Posterior vena cava (tissue), 2 donors: ENCODE data around the gene SLC48A1. TPM values are rescaled to one million over a fixed set of nuclear protein-coding genes. Genes with fewer than 3 reads are reported as not detected.

ENCODE experiments used
- DNase-seq: peaks from one replicate; pipeline ENCODE4 v3.0.0-alpha.2; 2020; ENCODE audit warnings: low spot score
- intact Hi-C, 2 donors: fragments of 100-400 bp; cut with DNase I; formaldehyde crosslinking; loops; one replicate each; pipeline versions ENCODE4 v1.14.1 to v1.14.2; 2022 to 2023
- total RNA-seq, 2 donors: library from RNA; stranded (reverse); fragmentation: NEBNext Ultra II Directional; extraction: Animal tissue kit (Norgen Biotek cat#: 25700); gene quantifications; one replicate each; pipeline ENCODE4 v1.2.1, GENCODE V29; 2021
- donor health status: DM: yes; HTN: yes; CAD: no.
- donor health status: DM: yes; HTN: yes; CAD: no.

Gene SLC48A1
- total RNA-seq, 2 donors from 2014 or later: 28.5 to 33.8 TPM

DNA sequence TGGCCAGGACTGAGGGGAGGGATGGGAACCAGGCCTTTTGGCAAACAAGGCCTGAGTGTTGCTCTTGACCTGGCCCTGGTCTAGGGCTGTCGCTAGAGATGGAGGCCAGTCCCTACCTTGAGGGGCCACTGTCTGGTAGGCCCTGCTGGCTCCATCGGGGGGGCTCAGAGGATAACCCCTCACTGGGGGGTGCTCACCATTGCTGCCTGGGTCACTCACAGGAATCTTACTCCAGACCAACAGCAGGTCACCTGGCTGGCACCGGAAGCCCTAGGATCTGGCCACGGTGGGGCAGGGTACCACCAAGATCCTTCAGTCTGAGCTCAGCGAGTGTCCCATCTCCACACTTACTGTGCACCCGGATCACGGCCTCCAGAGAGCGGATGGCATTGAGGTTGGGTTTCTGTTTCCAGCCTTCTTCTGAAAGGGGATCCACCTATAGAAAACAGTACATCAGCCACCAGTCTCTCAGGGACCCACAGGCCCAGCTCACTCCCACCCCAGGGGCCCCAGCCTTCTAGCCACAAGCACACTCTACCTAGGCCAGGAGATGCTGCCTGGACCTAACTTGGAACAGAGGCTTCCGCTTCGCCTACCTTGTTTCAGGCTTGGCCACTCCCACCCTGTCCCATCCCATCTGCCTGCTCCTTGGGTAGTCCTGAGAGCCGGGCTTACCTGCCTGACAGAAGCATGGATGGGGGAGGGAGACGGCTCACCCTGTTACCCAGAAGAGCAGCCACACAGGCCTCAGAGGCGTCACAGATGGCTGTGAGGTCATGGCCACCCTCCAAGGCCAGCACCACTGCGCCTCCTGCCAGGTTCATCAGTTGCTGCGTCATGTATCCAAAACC is 12.2 kb downstream of the SLC48A1 start:
- DNase-seq: peak; percentile 83
- intact Hi-C loops: loop anchor here in 1 of 2 donors (10.0 kb wide), 1 partner anchor 50 kb away; no protein-coding TSS in a partner anchor

DNA sequence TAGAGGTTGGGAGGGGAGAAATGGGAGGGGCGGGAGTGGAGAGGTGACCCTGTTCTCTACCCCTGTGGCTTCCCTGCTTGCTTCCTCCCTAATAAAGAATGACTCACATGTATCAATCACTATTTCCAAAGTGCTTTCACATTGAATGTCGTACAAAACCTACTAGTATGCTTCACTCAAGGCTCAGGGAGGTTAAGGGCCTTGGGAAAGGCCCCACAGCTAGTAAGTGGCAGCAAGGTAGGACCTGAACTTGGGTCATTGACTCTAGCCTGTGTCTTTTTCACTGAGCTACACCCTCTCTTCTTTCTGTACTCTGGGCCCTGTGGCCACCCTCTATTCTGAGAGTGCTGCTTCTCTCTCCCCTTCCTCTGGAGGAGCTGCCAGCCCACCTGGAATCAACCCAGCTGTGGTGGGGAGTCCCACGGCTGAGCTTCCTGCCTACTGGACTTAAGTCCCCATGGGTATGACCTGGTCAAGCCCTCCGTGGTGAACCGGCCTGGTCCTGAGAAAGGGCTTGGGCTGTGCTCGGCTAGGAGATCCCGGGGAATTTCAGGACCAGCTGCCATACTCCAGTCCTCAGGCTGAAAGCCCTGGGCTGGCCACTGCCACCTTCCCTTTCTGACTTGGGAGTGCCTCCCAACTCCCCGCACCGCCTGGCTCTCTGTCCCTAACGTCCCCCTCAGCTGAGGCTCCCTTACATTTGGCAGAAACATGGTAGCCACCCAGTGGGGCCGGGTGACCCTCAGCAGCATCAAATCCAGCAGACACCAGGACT is 13.0 kb downstream of the SLC48A1 start:
- peak; percentile 75 for DNase-seq
- intact Hi-C loops: loop anchor here in 1 of 2 donors (10.0 kb wide), 1 partner anchor 49 kb away; no protein-coding TSS in a partner anchor

- peak; percentile 76 for DNase-seq
- intact Hi-C loops: loop anchor here in 1 of 2 donors (10.0 kb wide), 1 partner anchor 48 kb away; no protein-coding TSS in a partner anchor
Measured at GRCh38 chr12:47786662-47787280, 13.7 kb downstream of the SLC48A1 start.

- intact Hi-C loops: loop anchor here in 1 of 2 donors (10.0 kb wide), 1 partner anchor 47 kb away; no protein-coding TSS in a partner anchor
- no peak for DNase-seq
Measured at GRCh38 chr12:47787596-47788319, 14.7 kb downstream of the SLC48A1 start.

- no peak for DNase-seq
- intact Hi-C loops: loop anchor here in 1 of 2 donors (10.0 kb wide), 1 partner anchor 46 kb away; no protein-coding TSS in a partner anchor
Measured at GRCh38 chr12:47789141-47789540, 16.1 kb downstream of the SLC48A1 start.

GRCh38 chr12:47789712-47790489 is 16.9 kb downstream of the SLC48A1 start:
- DNase-seq: no peak
- intact Hi-C loops: loop anchor here in 1 of 2 donors (10.0 kb wide), 1 partner anchor 45 kb away; no protein-coding TSS in a partner anchor

- intact Hi-C loops: no loop called here
- DNase-seq: peak; percentile 73
Measured at GRCh38 chr12:47790676-47791350, 17.8 kb downstream of the SLC48A1 start.

- DNase-seq: peak; percentile 69
- intact Hi-C loops: no loop called here
Measured at GRCh38 chr12:47791351-47791746, 18.3 kb downstream of the SLC48A1 start.

GRCh38 chr12:47791874-47792273 is 18.8 kb downstream of the SLC48A1 start:
- intact Hi-C loops: no loop called here
- peak; percentile 76 for DNase-seq

- intact Hi-C loops: no loop called here
- DNase-seq: peak; percentile 69
Measured at GRCh38 chr12:47793015-47793681, 20.1 kb downstream of the SLC48A1 start.

- no peak for DNase-seq
- intact Hi-C loops: no loop called here
Measured at GRCh38 chr12:47794679-47795078, 21.6 kb downstream of the SLC48A1 start.

DNA sequence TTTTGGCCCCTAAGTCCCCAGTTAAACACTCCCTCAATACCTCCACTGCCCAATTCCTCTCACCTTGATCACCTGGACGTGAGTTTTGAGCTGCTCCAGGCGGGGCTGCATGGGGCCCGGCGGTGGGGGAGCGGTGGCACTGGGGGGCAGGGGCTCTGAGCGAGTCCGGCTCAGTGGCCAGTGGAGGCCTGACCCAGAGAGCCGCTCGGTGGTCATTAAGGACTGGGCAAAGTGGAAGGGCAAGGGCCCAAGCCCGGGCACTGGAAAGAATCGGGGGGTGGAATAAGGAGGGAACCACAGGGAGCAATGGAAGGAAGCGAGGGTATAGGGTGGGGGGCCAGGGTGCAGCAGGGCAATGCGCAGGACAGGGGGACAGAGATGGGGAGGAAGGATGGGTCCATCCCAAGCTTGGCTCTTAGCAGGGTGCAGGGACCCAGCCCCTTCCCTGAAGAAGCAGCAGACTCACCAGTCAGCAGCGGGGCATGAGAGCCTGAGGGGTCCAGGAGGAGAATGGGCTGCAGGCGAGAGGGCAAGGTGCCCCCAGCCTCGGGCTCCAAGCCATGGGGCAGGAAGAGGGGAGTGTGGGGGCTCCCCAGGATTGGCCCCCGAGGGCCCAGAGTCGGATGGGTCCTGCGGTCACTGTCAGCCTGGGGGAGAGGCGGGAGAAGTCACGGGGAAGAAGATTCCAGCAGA is 22.2 kb downstream of the SLC48A1 start:
- DNase-seq: no peak
- intact Hi-C loops: no loop called here

DNA sequence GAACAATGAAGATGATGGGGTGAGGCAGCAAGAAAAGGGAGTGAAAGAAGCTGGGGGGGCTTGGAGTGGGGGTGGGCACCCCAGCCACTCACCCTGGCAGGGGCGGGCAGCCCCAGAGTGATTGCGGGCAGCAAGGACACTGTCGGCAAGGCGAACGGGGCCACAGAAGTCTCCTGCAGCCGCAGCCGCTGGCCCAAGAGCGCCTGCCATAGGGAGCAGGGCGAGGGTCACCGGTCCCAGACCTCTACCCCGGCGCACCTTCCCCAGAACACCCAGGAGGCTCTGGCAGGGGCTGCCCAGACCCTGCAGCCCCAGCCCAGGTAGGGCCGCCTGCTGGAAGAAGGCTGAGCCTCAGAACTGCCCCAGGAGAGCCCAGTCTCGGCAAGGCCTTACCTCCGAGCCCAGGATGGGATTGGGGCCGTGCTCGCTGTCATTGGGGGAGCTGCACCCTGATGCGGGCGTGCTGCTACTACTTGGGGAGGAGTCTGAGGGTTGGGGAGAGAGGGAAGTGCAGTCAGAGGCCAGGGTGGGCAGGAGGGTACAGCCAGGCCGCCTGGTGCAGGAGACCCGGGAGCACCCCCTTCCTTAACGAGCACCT is 22.9 kb downstream of the SLC48A1 start:
- intact Hi-C loops: no loop called here
- DNase-seq: no peak

DNA sequence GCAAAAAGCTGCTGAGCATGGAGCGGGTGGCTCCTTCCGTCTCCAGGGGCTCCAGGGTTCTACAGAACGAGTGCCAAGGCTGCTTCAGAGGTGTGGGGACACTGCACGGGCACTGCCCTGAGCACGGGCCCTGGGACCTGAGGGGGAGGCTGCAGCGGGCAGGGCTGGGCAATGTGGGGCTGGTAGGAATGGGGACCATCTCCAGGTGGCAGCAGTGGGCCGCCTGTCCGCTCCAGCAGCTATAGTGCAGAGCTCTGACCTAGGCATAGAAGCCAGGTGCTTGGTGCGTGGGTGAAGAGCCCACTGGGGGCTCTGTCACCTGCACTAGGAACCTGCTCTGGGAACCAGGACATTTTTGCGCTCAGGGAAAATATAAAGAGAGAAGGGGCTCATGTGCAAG is 24.4 kb downstream of the SLC48A1 start:
- intact Hi-C loops: no loop called here
- DNase-seq: no peak

GRCh38 chr12:47798382-47798948 is 25.4 kb downstream of the SLC48A1 start:
- intact Hi-C loops: no loop called here
- DNase-seq: peak; percentile 80
